Heart left ventricle (tissue), 16 donors: ENCODE data around the gene MICA. TPM values are rescaled to one million over a fixed set of nuclear protein-coding genes. Genes with fewer than 3 reads are reported as not detected.

Source experiments
- ATAC-seq, 4 donors: fragments of 200-7000 bp; cut with Tn5 transposase; one replicate each; pipeline ENCODE4 v1.9.1; 2020 to 2022; ENCODE audit warnings: moderate library complexity in 4 of 4, mild to moderate bottlenecking in 3 of 4, moderate number of reproducible peaks in 1 of 4
- DNase-seq, 5 donors: peaks; one replicate each; pipeline ENCODE4 v3.0.0-alpha.2; 2020
- H3K27ac ChIP-seq, 12 donors: fragments of 200-600 bp; sonication (generic) in 4 of 12; one replicate each; pipeline versions ENCODE4 v1.5.0 to v1.8.0; 2016 to 2022; ENCODE audit warnings: mild to moderate bottlenecking in 2 of 12
- H3K27me3 ChIP-seq, 9 donors: fragments of 200-600 bp; sonication (generic) in 2 of 9; one replicate each; pipeline versions ENCODE4 v1.5.1 to v1.8.0; 2016 to 2022; ENCODE audit warnings: mild to moderate bottlenecking in 3 of 9
- H3K36me3 ChIP-seq, 9 donors: fragments of 200-600 bp; sonication (generic) in 2 of 9; one replicate each; pipeline versions ENCODE4 v1.5.0 to v1.8.0; 2018 to 2022; ENCODE audit warnings: mild to moderate bottlenecking in 2 of 9
- H3K4me1 ChIP-seq, 12 donors: fragments of 200-600 bp; sonication (generic) in 4 of 12; one replicate each; pipeline versions ENCODE4 v1.5.0 to v1.8.0; 2016 to 2022; ENCODE audit warnings: mild to moderate bottlenecking in 3 of 12
- H3K4me3 ChIP-seq, 12 donors: fragments of 200-600 bp; sonication (generic) in 4 of 12; one replicate each; pipeline versions ENCODE4 v1.5.0 to v1.8.0; 2017 to 2022; ENCODE audit warnings: mild to moderate bottlenecking in 9 of 12, moderate library complexity in 4 of 12
- H3K9me3 ChIP-seq, 12 donors: fragments of 200-600 bp; sonication (generic) in 4 of 12; one replicate each; pipeline versions ENCODE4 v1.5.0 to v1.8.0; 2016 to 2022; ENCODE audit warnings: mild to moderate bottlenecking in 1 of 12
- POLR2A ChIP-seq, 2 donors: fragments of 450-650 bp; IDR thresholded peaks; one replicate each; pipeline ENCODE4 v1.6.1; 2017; ENCODE audit warnings: antibody characterized with exemption in 2 of 2, mild to moderate bottlenecking in 2 of 2, moderate library complexity in 2 of 2
- WGBS, 4 donors: extraction: QIAGEN DNeasy Blood & Tissue Kit in 2 of 4; methylation state at CpG; one replicate each; pipeline versions ENCODE4 v1.1.5 to v1.1.7; 2013 to 2018; 5-methylcytosine and 5-hydroxymethylcytosine counted together
- intact Hi-C, 10 donors: fragments of 100-400 bp; cut with DNase I; formaldehyde crosslinking; loops; one replicate each; pipeline versions ENCODE4 v1.11.1 to v1.14.2; 2022
- polyA plus RNA-seq, 2 donors: library from polyadenylated mRNA; stranded (reverse); fragments of 200-250 nt; gene quantifications; one replicate each; pipeline ENCODE4 v1.2.3, GENCODE V29; 2013
- total RNA-seq, 9 donors: library from RNA; depleted of rRNA in 2 of 9; stranded (reverse); fragments of >200 nt in 2 of 9; fragmentation: NEBNext Ultra II Directional in 3 of 9; extraction: Animal tissue kit (Norgen Biotek cat#: 25700) in 3 of 9; gene quantifications; one replicate each; pipeline versions ENCODE4 v1.1.0 to v1.2.4, GENCODE V29; 2016 to 2023
- TF ChIP-seq, protein P1 (sequence below), 12 donors: fragments of 200-600 bp; sonication (generic) in 4 of 12; IDR thresholded peaks; one replicate each; pipeline versions ENCODE4 v1.5.0 to v1.8.0; 2018 to 2022; ENCODE audit warnings: antibody characterized with exemption in 12 of 12, mild to moderate bottlenecking in 5 of 12
- donor health status: ischemic (EF 13 %, LVEDD 7.1; RV severe dilation, severe dysfunction).
- donor health status: healthy with polysubstance abuse.
- donor health status: DM: no; HTN: yes; CAD: no.
- donor health status: DM: no; HTN: no; CAD: no.
- donor health status: ischemic (EF 25% LVEDD 6.9; RV normal size, moderate dysfunction).
- donor health status: ischemic (EF 25% LVEDD 5.7; RV mildly dilated, moderate dysfunction).
- donor health status: healthy.
- donor health status: DM: yes; HTN: yes; CAD: no.
- donor health status: ischemic (EF 35%, LVEDD 5.7; RV mildly dilated, moderate dysfunction).
- donor health status: nonischemic (EF 11% LVEDD 7.7; RV severe dilation, severe dysfunction).
- donor health status: DM: yes; HTN: yes; CAD: no.
- donor health status: PGD.
- donor health status: ischemic (EF 29% LVEDD 5.4; RV normal size, mild dysfunction).
- donor health status: nonischemic (EF 23%, LVEDD 6.1; RV moderate dilation, normal function).

Gene MICA
- total and polyA plus RNA-seq, 11 donors = 8.5 to 48.4 (median 11.5) TPM

DNA sequence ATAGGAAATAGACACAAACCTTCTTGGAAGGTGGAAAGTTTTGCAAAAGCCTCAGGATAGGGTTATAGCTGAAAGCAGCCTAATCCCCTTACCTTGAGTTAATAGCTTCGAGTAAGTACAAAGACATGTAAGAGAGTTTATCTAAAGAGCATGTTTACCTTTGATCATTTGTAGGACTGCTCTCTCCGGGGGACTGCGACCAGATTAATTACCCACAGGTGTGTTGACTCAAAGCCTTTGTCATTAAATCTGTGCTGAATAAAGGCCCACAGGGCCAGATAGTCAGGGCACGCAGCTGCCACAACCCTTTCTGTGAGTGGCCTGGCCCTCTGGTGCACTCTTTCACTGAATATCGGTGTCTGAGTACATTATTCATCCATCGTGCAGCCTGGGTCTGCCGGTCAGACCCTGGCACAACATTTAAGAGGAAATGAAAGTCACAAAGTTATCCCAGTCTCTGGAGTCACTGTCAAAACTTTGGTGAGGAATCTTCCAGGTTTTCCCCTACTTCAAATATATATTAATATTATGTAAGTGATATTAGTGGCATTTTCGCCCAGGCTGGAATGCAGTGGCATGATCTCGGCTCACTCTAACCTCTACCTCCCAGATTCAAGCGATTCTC is 5.4 kb upstream of the MICA start:
- Histone ChIP-seq H3K9me3 (no peaks in the 10 kb centered on the region), H3K27ac (no peak overlapping the region), H3K27me3 (no peaks in the 10 kb centered on the region), H3K4me3 (no peak overlapping the region), H3K4me1 (peaks cover 6 to 51% (median 36%) of the 10 kb centered on the region in 12 donors), H3K36me3 (peaks cover 0 to 22% (median 2%) of the 10 kb centered on the region in 9 donors)
- no peak for TF ChIP-seq POLR2A (IDR thresholded peaks at IDR 0.05)
- TF ChIP-seq, protein P1, sequence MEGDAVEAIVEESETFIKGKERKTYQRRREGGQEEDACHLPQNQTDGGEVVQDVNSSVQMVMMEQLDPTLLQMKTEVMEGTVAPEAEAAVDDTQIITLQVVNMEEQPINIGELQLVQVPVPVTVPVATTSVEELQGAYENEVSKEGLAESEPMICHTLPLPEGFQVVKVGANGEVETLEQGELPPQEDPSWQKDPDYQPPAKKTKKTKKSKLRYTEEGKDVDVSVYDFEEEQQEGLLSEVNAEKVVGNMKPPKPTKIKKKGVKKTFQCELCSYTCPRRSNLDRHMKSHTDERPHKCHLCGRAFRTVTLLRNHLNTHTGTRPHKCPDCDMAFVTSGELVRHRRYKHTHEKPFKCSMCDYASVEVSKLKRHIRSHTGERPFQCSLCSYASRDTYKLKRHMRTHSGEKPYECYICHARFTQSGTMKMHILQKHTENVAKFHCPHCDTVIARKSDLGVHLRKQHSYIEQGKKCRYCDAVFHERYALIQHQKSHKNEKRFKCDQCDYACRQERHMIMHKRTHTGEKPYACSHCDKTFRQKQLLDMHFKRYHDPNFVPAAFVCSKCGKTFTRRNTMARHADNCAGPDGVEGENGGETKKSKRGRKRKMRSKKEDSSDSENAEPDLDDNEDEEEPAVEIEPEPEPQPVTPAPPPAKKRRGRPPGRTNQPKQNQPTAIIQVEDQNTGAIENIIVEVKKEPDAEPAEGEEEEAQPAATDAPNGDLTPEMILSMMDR (IDR thresholded peaks at IDR 0.05) = no peak
- DNase-seq (no peak), ATAC-seq (no peak)
- intact Hi-C loops = loop anchor here in 9 of 10 donors (1.0 to 5.0 kb wide), 5 partner anchors 43 to 89 kb away; no protein-coding TSS in a partner anchor
- WGBS, 4 donors = 79 to 90% (median 86%) methylated on average over 10 of the region's 10 CpGs

DNA sequence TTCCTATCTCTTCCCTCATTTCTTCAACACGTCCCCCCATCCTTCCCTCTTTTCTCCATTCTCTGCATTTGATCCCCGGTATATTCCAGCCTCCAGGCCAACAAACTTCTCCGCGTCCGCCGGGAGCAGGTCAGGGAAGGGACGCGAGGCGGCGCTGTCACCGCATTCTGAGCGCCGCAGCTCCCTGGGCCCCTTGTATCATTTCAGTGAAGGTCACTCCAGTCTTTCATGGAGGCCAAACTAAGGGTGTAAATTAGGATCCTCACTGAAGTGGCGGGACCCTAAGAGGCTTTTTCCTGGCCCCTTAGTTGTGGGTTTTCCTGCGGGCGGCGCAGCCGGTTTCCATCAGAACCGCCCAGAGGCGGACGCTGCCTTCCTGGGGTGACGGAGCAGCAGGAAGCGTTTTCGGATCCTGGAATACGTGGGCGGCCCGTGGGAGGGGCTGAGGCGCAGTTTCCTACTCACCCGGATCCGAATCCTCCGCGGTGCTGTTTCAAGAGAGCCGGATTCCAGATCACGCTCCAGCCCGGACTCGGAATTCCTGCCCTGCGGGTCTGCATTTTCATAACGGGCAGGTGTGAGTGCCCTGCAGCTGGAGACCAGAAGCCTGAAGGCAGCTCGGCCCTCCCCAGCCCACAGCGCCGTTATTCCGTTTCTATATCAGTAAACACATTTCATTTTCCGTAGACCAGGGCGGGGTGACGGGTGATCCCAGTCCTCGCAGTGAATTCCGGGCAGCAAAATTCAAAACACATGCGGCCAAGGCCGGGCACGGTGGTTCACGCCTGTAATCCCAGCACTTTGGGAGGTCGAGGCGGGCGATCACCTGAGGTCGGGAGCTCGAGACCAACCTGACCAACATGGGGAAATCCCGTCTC is 3.6 kb upstream of the MICA start:
- Histone ChIP-seq H3K4me1 (peaks cover 7 to 65% (median 47%) of the 10 kb centered on the region in 12 donors), H3K36me3 (peaks cover 0 to 7% (median 0%) of the 10 kb centered on the region in 9 donors), H3K4me3 (peak overlapping the region; percentile 65 to 97 (median 88)), H3K27ac (peak overlapping the region; percentile 95 to 100 (median 98)), H3K9me3 (no peaks in the 10 kb centered on the region), H3K27me3 (no peaks in the 10 kb centered on the region)
- TF ChIP-seq, protein P1 (IDR thresholded peaks at IDR 0.05) = peak; percentile 69 to 97 (median 88)
- peak in 1 of 2 donors; percentile 58 for TF ChIP-seq POLR2A (IDR thresholded peaks at IDR 0.05)
- intact Hi-C loops = loop anchor here in 4 of 10 donors (1.0 to 5.0 kb wide), 4 partner anchors 41 to 142 kb away; partner anchors contain the start of gene DDX39B (in 1 of the 4)
- peak; percentile 95 to 97 (median 96) for DNase-seq
- 0 to 1% (median 0%) methylated on average over 40 to 57 of the region's 57 CpGs for WGBS, 4 donors
- peak; percentile 85 to 92 (median 88) for ATAC-seq

DNA sequence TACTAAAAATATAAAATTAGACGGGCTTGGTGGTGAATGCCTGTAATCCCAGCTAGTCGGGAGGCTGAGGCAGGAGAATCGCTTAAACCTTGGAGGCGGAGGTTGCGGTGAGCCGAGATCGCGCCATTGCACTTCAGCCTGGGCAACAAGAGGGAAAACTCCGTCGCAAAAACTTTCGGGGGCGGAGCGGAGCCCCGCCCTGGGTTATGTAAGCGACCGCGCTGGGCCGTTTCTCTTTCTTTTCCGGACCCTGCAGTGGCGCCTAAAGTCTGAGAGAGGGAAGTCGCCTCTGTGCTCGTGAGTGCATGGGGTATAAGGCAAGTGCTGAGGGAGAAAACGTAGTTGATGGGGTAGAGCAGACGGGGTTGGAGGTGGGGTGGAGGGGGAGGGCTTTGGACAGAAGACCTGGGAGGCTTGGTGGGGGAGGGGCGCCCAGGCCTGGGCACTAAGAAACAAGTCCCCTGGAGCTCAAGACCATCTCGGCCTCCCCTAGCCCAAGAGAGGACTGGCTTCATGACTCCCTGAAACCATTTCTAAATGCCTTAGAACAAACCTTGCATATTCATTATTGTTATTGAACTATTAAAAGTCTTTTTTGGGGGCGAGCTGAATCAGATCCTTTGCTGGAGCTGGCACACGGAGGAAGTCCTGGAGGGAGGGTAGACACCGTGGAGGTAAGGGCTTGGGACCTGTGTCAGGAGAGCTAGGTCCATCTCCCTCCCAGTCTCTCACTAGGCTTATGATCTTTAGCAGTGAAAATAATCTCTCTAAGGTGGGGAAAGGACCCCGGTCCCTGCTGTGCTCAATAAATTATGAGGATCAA is 2.7 kb upstream of the MICA start:
- peaks cover 0 to 4% (median 0%) of the 10 kb centered on the region in 9 donors for H3K36me3 ChIP-seq
- DNase-seq (peak; percentile 85 to 91 (median 88)), ATAC-seq (peak; percentile 45 to 81 (median 59))
- peak overlapping the region; percentile 95 to 100 (median 98) for H3K27ac ChIP-seq
- TF ChIP-seq, protein P1 (IDR thresholded peaks at IDR 0.05) = no peak
- no peak for TF ChIP-seq POLR2A (IDR thresholded peaks at IDR 0.05)
- peaks cover 7 to 69% (median 49%) of the 10 kb centered on the region in 12 donors for H3K4me1 ChIP-seq
- WGBS, 4 donors = 3 to 6% (median 5%) methylated on average over 25 to 30 of the region's 30 CpGs
- intact Hi-C loops = loop anchor here in 1 of 10 donors (5.0 kb wide), 1 partner anchor 142 kb away; the partner anchor contains the start of gene DDX39B
- no peaks in the 10 kb centered on the region for H3K9me3 ChIP-seq
- H3K27me3 ChIP-seq = no peaks in the 10 kb centered on the region
- H3K4me3 ChIP-seq = peak overlapping the region; percentile 65 to 97 (median 88)
